AG09309 (cell line): ENCODE results near the gene EPHA1.
"Not testable (repeated sequence)": the region's sequence is repeated elsewhere in the genome, so short reads cannot be mapped to it uniquely, and the experiment has no call there.

Experiments used
- DNase-seq: peaks from one replicate; pipeline ENCODE4 v3.0.0-alpha.2; 2010; ENCODE audit warnings: low read depth
- H3K4me3 ChIP-seq: 2 replicates; pipeline ENCODE4 v1.5.1; 2011; ENCODE audit warnings: mild to moderate bottlenecking, low read depth, low read length, moderate library complexity; ENCODE audit not compliant: control insufficient read depth
- CTCF ChIP-seq: IDR thresholded peaks from 2 replicates; pipeline ENCODE4 v1.5.1; 2011; ENCODE audit warnings: mild to moderate bottlenecking, low read depth, low read length, inconsistent platforms; ENCODE audit not compliant: insufficient read depth, control insufficient read depth; ENCODE audit errors: missing control alignments

The EPHA1 gene

GRCh38 chr7:143392875-143393266 lies 15.8 kb downstream of the EPHA1 start:
- no peak for DNase-seq
- no peak overlapping the region for H3K4me3 ChIP-seq
- no peak for TF ChIP-seq CTCF

GRCh38 chr7:143392427-143392826 lies 16.2 kb downstream of the EPHA1 start:
- not testable (repeated sequence) for H3K4me3 ChIP-seq, DNase-seq

- no peak overlapping the region for H3K4me3 ChIP-seq
- no peak for TF ChIP-seq CTCF
- DNase-seq = no peak
Measured at GRCh38 chr7:143391462-143392404, 16.9 kb downstream of the EPHA1 start.

- DNase-seq = no peak
- no peak for TF ChIP-seq CTCF
- no peak overlapping the region for H3K4me3 ChIP-seq
Measured at GRCh38 chr7:143390773-143391317, 17.8 kb downstream of the EPHA1 start.

- DNase-seq = no peak
- no peak overlapping the region for H3K4me3 ChIP-seq
- no peak for TF ChIP-seq CTCF
Measured at GRCh38 chr7:143390104-143390772, 18.4 kb downstream of the EPHA1 start.

GRCh38 chr7:143389316-143390103 lies 19.1 kb downstream of the EPHA1 start:
- DNase-seq = no peak
- no peak overlapping the region for H3K4me3 ChIP-seq
- peak; percentile 9 for TF ChIP-seq CTCF
